GM19023 (cell line): ENCODE data around the gene SALL1.

Experiments
- ATAC-seq: cut with Tn5 transposase; IDR thresholded peaks from one replicate; pipeline ENCODE4 v1.9.1; 2021; ENCODE audit warnings: mild to moderate bottlenecking, moderate library complexity; ENCODE audit not compliant: unreplicated experiment

The SALL1 gene

GRCh38 chr16:51143196-51143977 is 7.7 kb downstream of the SALL1 start:
- ATAC-seq: no peak

GRCh38 chr16:51141541-51141940 is 9.5 kb downstream of the SALL1 start:
- no peak for ATAC-seq

GRCh38 chr16:51141106-51141505 is 10.0 kb downstream of the SALL1 start:
- no peak for ATAC-seq

- ATAC-seq: no peak
These were observed 11.0 kb downstream of the SALL1 start for GRCh38 chr16:51140112-51140511.

GRCh38 chr16:51139568-51139967 is 11.5 kb downstream of the SALL1 start:
- ATAC-seq: no peak

- no peak for ATAC-seq
These were observed 12.9 kb downstream of the SALL1 start for GRCh38 chr16:51138178-51138577.

GRCh38 chr16:51137097-51137496 is 14.0 kb downstream of the SALL1 start:
- ATAC-seq: no peak

- no peak for ATAC-seq
These were observed 16.2 kb downstream of the SALL1 start for GRCh38 chr16:51134876-51135275.

- no peak for ATAC-seq
These were observed 16.7 kb downstream of the SALL1 start for GRCh38 chr16:51134269-51134812.

- ATAC-seq: no peak
These were observed 17.4 kb downstream of the SALL1 start for GRCh38 chr16:51133688-51134087.

- no peak for ATAC-seq
These were observed 17.9 kb downstream of the SALL1 start for GRCh38 chr16:51133183-51133582.

GRCh38 chr16:51132490-51133115 is 18.5 kb downstream of the SALL1 start:
- ATAC-seq: no peak

- no peak for ATAC-seq
These were observed 19.5 kb downstream of the SALL1 start for GRCh38 chr16:51131619-51132018.

GRCh38 chr16:51129105-51129504 is 22.0 kb downstream of the SALL1 start:
- ATAC-seq: no peak

GRCh38 chr16:51125992-51126391 is 25.1 kb downstream of the SALL1 start:
- no peak for ATAC-seq

- no peak for ATAC-seq
These were observed 26.2 kb downstream of the SALL1 start for GRCh38 chr16:51124896-51125295.

- no peak for ATAC-seq
These were observed 29.2 kb downstream of the SALL1 start for GRCh38 chr16:51121850-51122249.

GRCh38 chr16:51120730-51121347 is 30.2 kb downstream of the SALL1 start:
- ATAC-seq: no peak

- ATAC-seq: no peak
These were observed 30.9 kb downstream of the SALL1 start for GRCh38 chr16:51119973-51120729.

- ATAC-seq: no peak
These were observed 31.5 kb downstream of the SALL1 start for GRCh38 chr16:51119556-51119955.

- no peak for ATAC-seq
These were observed 34.7 kb downstream of the SALL1 start for GRCh38 chr16:51116353-51116752.
